GM19239 (cell line): ENCODE data around the gene ANKRA2.

Source experiments
- DNase-seq: peaks from one replicate; pipeline ENCODE4 v3.0.0; 2011; ENCODE audit warnings: low spot score; ENCODE audit not compliant: insufficient read length
- FAIRE-seq: peaks from 2 replicates; lab custom pipeline; 2011; peaks lifted over from hg19 to GRCh38; lab: Jason Lieb, UNC

Gene ANKRA2

DNA sequence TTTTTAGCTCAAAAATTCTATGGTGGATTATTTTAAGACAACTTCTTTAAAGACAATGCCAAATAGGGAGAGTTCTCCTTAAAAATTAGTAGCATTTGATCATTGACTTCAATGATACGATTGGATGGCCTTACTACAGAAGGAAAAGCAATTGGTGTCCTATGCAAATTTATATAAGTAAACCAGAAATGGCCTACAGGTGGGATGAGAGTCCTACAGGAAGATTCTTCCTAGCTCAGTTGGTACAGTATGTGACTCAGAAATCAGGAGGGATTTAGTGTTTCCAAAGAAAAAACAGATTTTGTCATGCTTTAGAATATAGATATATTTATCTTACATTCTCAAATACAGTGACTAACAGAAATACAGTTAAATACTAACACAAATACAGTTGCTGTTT is 6.5 kb downstream of the ANKRA2 start:
- FAIRE-seq (no peak), DNase-seq (no peak)

GRCh38 chr5:73552642-73553041 is 12.8 kb downstream of the ANKRA2 start:
- DNase-seq (no peak), FAIRE-seq (no peak)

DNA sequence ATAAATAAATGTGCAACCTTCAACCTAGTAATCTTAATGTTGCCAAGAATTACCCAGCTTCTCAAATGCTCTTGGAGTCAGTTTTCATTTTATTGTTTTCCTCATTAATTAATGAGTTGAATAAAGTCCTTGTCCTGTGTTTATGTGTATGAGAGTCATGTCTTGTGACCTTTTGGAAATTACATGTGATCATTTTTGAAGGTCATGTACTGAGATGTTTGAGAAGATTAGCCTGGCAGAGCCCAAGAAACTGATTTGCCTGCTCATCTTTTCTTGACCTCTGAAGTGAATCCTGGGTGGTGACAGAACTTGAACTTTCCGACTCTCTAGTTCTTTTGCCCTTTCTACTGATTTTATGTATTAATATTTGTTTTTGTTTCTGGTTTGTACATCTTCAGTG is 15.4 kb downstream of the ANKRA2 start:
- FAIRE-seq, result no peak
- no peak for DNase-seq

DNA sequence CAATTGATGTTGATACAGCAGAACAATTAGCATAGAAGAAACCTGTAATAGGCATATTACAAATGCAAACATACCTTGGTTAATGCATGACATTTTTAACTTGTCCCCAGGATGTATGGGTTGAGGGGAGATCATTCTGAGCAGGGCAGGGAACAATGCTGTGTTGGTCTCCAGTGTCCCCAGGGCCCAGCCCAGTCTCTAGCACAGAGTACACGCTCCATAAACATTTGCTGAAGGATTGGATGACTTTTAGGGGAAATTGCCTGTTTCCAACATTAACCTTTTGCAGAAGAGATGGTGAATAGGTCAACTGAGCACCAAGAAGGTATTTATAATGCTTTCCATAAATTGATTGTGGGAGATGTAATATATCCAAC is 20.0 kb downstream of the ANKRA2 start:
- no peak for DNase-seq
- no peak for FAIRE-seq

DNA sequence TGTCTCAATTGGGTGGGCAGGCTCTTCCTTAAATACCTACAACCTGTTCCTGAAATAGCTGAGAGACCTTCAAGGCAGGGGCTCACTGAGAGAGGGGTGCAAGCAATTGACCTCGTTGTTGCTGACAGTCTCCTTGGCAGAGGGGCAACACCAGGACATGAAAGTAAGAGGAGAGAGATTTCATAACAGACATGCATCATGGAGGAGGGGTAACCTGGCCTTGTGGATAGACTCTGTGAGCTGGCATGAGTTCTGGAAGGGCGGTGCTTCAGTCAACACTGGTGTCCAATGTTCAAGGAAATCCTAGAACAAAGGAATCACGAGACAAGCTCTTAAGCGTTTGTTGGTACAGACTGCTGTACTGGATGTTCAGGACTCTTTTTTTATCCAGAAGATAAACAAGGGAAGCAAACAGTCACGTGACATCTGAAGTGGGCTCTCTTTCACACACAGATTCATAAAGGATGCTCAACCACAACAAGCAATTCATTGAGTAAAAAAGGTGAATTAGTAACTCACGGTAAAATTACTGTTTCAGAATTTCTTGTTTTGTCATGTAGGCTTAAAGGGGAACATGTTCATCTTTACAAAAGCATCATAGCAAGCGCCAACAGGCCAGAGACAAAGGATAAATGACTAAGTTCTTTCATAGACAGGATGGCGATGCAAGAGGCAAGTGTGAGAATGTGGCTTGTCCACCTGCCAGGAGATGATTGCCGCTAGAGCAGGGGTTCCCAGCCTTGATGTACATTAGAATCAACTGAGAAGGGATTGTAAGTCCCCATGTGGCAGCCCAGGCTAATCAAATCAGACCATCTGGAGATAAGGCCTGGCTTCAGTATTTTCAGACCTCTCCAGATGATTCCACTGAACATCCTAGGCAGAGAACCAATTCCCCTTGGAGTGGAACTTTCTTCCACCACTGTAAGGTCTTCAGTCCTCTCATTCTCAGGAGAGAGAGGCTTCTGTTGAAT is 20.7 kb downstream of the ANKRA2 start:
- FAIRE-seq (no peak), DNase-seq (no peak)

GRCh38 chr5:73542020-73542419 is 23.4 kb downstream of the ANKRA2 start:
- DNase-seq (no peak), FAIRE-seq (no peak)

- FAIRE-seq, result no peak
- DNase-seq, result no peak
Measured at GRCh38 chr5:73540192-73540591, 25.2 kb downstream of the ANKRA2 start.

GRCh38 chr5:73539730-73540129 is 25.7 kb downstream of the ANKRA2 start:
- FAIRE-seq, result no peak
- no peak for DNase-seq

- DNase-seq (no peak), FAIRE-seq (no peak)
Measured at GRCh38 chr5:73534971-73535370, 30.5 kb downstream of the ANKRA2 start.

- no peak for FAIRE-seq
- no peak for DNase-seq
Measured at GRCh38 chr5:73534011-73534644, 31.3 kb downstream of the ANKRA2 start.

DNA sequence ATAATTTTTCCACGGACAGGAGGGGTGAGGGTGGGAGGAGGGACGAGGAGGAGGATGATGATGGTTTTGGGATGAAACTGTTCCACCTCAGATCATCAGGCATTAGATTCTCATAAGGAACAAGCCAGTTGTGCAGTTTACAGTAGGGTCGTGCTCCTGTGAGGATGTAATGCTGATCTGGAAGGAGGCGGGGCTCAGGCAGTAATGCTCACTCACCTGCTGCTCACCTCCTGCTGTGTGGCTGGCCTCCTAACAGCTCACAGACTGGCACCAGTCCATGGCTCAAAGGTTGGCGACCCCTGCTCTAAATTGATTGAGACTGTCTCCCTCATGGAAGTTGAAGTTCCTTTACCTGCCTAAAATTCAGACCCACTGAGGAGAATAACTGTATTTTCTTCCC is 33.2 kb downstream of the ANKRA2 start:
- DNase-seq, result no peak
- FAIRE-seq, result no peak

DNA sequence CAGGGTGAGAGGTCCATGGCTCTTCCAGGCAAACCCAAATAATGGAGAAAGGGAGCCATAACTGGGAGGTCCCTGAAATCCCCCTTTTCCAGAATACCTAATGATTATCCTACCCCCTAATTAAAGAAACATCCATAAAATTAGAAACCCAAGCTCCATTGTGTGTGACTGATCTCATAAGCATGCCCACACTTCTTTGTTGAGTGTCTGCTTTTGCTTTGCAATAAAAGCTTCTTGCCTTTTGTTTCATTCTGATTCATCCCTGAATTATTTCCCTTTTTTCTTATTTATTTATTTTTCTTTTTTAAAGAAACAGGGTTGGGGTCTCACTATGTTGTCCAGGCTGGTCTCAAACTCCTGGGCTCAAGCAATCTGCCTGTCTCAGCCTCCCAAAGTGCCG is 34.1 kb downstream of the ANKRA2 start:
- no peak for FAIRE-seq
- no peak for DNase-seq

GRCh38 chr5:73529081-73529480 is 36.4 kb downstream of the ANKRA2 start:
- no peak for DNase-seq
- no peak for FAIRE-seq

DNA sequence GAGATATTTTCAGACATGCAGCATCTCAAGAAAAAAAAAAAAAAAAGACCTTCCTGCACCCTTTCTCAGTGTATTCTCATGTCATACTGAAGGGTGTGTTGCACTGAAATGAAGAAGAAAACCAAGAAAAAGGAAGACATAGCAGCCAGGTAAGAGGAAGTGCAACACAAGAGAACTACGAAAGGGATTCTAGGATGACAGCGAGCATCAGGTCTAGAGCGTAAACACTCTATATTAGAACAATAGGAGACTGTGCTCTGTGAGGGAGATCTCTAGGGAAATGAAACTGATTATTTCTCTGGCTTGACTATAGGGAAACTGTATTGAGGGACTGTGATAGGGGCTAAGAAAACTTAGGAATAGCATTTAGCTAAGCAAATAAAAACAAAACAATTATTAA is 37.2 kb downstream of the ANKRA2 start:
- FAIRE-seq (peak; percentile 21), DNase-seq (no peak)

DNA sequence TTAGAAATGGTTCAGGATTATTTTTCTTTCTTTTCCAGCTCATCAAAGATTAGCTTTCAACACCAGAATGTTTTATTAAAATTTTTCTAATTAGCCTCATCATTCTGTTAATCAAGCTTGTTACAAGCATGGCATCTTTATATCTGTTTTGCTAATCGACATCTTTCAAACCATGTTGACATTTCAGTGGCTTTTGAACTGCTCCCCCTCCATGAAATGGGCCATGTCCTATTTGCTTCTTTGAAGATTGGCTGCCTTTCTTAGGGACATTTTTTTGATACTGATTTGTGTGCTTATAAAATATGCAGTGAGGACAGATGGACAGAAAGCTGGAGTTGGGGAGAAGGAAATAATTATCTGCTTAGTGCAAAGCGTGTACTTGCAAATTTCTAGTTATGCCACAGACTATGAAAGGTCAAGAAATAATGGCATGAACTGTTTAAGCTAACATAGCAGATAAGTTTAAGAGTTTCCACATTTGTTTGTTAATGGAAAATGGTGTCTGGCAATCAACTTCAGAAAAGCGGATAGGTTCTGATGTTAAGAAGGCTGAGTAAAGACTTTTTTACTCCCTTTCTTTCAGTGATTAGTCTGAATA is 39.7 kb downstream of the ANKRA2 start:
- DNase-seq (no peak), FAIRE-seq (no peak)

- DNase-seq, result no peak
- FAIRE-seq, result no peak
Measured at GRCh38 chr5:73523861-73524260, 41.6 kb downstream of the ANKRA2 start.

DNA sequence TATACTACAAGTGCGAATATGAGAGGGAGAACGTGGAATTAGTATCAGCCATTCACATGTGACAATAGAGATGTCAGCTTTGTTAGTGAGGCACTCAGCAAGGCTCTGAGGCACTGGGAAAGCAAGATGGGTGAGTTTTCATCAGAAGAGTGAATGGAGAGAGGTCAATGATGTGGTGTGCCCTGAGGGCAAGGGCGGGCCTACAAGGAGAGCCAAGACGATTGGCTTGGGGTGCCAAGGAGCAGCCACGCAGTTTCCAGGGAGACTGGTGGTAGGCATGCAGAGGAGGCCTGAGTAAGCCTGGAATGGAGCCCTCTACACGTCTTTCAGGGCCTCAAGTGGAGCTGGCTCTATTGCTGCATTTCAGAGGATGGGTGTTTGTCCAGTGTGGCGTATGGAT is 42.5 kb downstream of the ANKRA2 start:
- DNase-seq, result no peak
- no peak for FAIRE-seq

- FAIRE-seq (peak; percentile 84), DNase-seq (peak; percentile 64)
Measured at GRCh38 chr5:73519531-73520283, 45.7 kb downstream of the ANKRA2 start.

- DNase-seq (no peak), FAIRE-seq (no peak)
Measured at GRCh38 chr5:73515232-73515631, 50.2 kb downstream of the ANKRA2 start.

- DNase-seq (no peak), FAIRE-seq (no peak)
Measured at GRCh38 chr5:73514418-73514817, 51.0 kb downstream of the ANKRA2 start.

- DNase-seq (no peak), FAIRE-seq (no peak)
Measured at GRCh38 chr5:73513996-73514395, 51.4 kb downstream of the ANKRA2 start.
